Non-pigmented ciliary epithelial cell (primary cell): Measurements from ENCODE around the gene GNA15.

Source experiments
- DNase-seq: peaks from one replicate; pipeline ENCODE4 v3.0.0-alpha.2; 2010; ENCODE audit warnings: low read depth

GNA15 gene

DNA sequence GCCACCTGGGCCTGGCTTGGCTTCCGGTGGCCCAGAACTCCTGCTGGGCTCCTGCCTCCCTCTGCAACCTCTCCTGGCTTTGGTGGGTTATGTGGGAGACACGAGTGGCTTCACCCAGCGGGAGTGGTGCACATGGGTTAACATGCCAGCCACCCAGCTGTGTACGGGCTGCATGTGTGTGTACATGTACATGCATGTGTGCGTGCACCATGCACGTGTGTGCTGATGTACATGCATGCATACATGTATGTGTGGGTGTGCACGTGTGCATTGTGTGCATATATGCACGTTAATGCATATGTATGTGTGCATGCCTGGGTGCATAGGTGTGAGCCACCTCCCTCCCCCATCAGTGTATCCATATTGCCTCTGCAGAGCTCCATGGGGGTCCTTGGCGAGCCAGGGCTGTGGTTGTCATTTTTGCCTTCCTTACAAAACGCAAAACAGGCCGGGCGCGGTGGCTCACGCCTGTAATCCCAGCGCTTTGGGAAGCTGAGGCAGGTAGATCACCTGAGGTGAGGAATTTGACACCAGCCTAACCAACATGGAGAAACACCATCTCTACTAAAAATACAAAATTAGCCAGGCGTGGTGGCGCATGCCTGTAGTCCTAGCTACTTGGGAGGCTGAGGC is 29.2 kb upstream of the GNA15 start:
- no peak for DNase-seq

DNA sequence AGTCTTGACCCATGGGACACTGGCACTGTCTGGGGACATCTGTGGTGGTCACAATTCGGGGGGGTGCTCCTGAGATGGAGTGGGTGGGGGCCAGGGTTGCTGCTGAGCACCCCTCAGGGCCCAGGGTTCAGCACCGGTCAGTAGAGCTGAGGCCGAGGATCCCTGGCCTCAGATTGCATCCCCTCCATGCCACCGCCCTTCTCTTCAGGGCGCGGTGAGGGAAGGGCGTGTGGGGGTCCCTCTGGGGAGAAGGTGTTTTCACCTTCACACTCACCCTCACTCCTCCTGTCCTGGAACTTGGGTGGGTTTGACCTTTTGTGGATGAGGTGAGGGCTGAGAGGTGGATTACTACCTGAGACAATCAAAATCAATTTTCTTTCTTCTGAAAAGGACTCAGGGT is 28.2 kb upstream of the GNA15 start:
- no peak for DNase-seq

GRCh38 chr19:3108775-3109174 is 27.1 kb upstream of the GNA15 start:
- no peak for DNase-seq

- DNase-seq, result no peak
Observed at GRCh38 chr19:3109491-3109890, 26.3 kb upstream of the GNA15 start.

- no peak for DNase-seq
Observed at GRCh38 chr19:3110126-3110825, 25.6 kb upstream of the GNA15 start.

DNA sequence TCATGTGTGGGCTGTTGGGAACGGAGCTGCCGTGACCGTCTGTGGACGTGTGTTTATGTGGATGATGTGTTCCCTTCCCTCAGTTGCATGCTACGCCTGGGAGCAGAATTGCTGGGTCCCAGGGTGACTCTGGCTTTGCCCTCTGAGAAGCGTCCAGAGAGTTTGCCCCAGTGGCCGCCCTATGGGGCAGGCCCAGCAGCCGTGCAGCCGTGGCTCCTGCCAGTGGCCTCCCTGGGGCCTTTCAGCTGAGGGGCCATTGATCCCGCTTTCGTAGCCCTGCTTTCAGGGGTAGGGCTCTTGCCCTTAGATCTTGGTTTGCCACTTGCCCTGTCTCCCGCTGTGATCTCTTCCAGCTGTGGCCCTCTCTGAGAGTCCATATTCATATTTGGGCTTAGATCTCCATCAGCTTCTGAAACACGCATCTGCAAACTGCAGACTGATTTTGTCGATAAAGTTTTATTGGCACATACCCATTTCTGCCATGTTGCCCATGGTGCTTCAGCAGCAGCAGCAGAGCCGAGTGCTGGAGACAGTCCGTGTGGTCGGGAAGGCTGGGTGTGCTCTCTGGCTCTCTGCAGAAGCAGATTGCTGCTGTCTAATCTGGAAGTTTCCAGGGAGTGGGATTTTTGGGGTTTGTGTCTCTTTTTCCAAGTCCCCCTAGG is 24.1 kb upstream of the GNA15 start:
- DNase-seq, result no peak

- DNase-seq, result no peak
Observed at GRCh38 chr19:3112375-3113099, 23.3 kb upstream of the GNA15 start.

DNA sequence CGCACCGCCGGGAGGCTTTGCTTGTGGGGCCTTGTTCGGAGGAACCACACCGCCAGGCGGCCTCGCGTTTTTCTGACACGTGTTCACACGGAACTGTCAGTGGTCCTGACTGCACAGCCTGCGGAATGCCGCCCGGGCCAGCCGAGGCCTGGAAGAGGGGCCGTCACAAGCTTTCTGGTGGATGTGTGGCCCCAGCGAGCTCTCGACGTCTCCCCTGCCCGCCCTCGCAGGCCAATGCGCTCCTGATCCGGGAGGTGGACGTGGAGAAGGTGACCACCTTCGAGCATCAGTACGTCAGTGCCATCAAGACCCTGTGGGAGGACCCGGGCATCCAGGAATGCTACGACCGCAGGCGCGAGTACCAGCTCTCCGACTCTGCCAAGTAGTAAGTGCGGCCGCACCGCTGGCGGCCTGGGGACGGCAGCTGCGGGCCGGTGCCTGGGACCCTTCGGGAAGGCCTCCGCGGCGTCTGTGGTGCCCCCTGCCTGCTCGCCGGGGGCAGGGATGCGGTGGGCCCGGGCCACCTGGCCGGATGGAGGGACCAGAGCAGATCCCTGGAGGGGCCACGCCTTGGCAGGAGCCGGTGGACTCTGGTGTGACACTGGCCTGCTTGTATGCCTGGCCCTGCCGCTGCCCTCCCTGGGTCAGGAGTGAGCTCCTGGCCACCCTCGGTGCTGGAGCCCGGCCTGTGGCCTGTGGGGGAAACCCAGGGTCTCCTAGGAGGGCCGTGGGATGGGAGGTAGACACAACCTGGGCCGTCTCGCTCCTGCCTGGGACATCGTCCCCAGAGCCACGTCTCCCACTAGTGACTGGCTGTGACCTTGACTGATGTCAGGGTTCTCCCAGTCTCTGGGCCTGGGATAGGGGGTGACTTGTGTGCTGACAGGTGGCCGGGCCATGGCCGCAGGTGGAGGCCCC is 22.5 kb upstream of the GNA15 start:
- DNase-seq, result no peak

- DNase-seq, result no peak
Observed at GRCh38 chr19:3114018-3114726, 21.7 kb upstream of the GNA15 start.

DNA sequence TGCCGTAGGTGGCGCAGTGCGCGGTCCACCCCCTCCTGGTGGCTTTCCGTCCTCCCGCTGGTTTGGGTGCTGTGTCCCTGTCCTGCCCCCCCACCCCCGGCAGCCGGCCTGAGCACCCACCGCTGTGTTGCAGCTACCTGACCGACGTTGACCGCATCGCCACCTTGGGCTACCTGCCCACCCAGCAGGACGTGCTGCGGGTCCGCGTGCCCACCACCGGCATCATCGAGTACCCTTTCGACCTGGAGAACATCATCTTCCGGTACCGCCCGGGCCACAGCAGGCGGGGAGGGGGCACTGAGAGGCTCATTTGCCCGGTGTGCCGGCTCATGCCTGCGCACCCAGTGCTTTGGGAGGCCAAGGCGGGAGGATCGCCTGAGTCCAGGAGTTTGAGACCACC is 21.0 kb upstream of the GNA15 start:
- DNase-seq, result no peak

GRCh38 chr19:3115411-3115810 is 20.4 kb upstream of the GNA15 start:
- no peak for DNase-seq

- DNase-seq, result no peak
Observed at GRCh38 chr19:3115916-3116602, 19.8 kb upstream of the GNA15 start.

- no peak for DNase-seq
Observed at GRCh38 chr19:3116621-3117020, 19.2 kb upstream of the GNA15 start.

DNA sequence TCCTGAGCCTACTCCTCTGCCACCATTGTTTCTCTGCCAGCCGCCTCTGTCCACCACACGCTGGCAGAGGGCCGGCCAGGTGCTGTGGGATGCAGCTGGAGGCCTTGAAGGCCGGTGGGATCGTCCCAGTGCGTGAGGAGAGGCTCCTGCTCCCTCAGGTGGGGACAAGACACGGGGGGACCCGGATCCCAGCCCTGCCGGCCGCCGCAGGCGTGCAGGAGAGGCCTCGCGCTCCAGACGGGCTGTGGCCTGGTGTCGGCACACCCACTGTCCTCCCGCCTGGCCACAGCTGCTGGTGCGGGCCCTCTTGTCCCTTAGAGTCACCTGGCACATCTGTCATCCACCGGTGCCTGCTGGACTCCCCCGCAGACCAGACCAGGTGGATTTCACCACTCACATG is 18.1 kb upstream of the GNA15 start:
- no peak for DNase-seq

GRCh38 chr19:3118232-3119070 is 17.4 kb upstream of the GNA15 start:
- no peak for DNase-seq

DNA sequence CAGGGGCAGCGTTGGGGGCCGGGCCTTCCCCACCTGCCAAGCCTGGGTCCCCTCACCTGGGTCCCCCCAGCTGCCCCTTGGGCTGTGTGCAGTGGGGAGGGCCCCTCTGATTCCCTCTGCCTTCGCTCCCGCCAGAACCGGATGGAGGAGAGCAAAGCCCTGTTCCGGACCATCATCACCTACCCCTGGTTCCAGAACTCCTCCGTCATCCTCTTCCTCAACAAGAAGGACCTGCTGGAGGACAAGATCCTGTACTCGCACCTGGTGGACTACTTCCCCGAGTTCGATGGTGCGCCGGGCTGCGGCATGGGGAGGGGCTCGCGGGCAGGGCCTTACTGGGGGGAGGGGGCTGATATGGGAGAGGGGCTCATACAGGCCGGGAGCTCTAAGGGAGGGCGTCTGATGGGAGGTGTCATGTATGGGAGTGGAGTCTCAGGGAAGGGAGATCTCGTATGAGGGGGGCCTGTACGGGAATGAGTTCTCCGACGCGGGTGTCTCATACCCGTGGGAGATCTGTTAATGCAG is 16.7 kb upstream of the GNA15 start:
- DNase-seq, result no peak

- no peak for DNase-seq
Observed at GRCh38 chr19:3119693-3120380, 16.0 kb upstream of the GNA15 start.

GRCh38 chr19:3120611-3121276 is 15.1 kb upstream of the GNA15 start:
- no peak for DNase-seq
